GF-D8 (cell line): ENCODE measurements around the gene CORO2B.

Source experiments
- DNase-seq: peaks from one replicate; lab custom pipeline; 2025; lab: John Stamatoyannopoulos, UW

Gene CORO2B

DNA sequence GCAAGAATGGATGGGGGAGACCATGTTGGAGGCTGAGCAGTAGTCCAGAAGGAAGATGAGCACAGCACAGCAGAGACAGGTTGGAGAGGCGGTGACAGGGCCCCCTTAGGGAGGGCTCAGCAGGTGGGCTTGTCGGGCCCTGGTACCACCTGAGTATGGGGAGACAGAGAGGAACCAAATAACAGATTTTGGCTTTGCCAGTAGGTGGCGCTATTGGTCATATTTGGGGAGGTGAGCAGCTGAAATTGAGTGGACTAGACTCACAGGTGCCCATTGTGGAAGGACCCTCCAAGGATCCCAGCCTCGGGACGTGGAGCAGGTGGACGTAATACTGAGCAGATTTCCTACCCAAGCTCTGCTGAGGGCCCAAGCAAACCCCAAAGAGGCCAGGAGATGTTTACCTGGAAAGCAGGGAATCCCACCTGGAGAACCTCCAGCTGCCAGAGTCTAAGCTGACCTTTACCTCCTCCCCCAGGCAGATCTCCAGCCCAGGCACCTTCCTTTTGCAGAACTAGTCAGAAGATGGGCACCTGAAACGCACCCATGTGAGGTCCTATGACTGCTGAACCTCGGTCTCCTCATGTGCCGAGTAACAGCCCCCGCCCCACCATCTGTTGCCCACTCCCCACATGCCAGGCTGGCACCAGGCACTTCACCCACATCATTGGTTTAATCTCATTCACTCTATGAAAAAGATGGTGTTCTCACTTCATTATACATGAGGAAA lies 24.6 kb upstream of the CORO2B start:
- DNase-seq = no peak

DNA sequence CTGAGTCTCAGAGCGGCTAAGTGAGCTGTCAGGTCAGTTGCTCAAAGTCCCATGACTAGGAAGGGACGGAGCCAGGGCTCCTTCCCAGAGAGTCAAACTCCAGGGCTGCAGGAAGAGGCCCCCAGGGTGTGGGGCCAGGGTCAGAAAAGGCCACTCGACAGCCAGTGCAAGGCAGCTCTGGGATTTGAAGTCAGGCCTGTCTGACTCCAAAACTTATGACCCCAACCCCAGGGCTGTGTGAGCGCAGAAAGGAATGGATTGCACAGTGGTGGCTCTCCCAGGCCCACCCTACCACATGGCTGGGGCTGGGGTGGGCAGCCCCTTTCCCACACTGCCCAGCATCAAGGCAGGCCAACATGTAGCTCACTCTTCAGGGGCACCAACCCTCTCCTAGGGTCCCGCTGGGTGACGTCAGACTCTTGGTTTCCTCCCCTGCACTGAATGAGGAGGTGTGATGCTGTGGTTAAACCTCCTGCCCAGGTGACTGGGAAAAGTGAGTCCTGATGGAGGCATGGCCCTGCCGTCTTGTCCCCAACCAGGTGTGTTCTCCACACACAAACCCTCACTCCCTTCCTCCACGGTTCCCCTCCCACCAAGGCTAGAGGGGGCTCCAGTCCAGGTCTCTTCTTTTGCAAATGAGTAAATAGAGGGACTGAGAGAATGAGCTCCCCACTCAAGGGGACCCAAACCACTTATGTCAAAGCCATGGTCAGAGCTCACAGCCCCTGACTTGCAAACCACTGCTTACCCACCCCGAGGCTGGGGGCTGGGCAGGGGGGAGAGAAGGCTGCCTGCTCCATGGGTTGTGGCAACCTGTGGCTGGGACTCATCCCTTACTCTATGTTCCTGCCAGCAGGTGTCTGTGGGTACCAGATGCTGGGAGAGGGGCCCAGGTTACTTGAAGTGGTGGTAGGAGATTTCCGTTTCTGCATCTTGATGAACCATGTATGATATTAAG lies 23.8 kb upstream of the CORO2B start:
- no peak for DNase-seq

DNA sequence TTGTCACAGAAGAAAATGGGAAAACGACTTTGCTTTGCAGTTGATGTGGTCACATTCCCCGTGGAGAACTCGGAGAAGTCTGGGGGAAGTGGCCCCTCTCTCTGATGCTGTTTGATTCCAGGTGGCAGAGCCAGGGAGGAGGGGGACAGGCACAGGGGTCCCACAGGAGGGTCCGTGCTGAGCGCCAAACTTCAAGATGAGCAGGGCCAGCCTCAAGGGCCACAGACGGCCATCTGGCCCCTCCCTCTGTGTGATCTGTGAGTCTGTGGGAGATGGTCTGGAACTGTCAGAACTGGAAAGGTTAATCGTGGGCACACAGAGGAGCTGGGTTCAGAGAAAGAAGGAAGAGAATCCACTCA lies 23.1 kb upstream of the CORO2B start:
- no peak for DNase-seq

DNA sequence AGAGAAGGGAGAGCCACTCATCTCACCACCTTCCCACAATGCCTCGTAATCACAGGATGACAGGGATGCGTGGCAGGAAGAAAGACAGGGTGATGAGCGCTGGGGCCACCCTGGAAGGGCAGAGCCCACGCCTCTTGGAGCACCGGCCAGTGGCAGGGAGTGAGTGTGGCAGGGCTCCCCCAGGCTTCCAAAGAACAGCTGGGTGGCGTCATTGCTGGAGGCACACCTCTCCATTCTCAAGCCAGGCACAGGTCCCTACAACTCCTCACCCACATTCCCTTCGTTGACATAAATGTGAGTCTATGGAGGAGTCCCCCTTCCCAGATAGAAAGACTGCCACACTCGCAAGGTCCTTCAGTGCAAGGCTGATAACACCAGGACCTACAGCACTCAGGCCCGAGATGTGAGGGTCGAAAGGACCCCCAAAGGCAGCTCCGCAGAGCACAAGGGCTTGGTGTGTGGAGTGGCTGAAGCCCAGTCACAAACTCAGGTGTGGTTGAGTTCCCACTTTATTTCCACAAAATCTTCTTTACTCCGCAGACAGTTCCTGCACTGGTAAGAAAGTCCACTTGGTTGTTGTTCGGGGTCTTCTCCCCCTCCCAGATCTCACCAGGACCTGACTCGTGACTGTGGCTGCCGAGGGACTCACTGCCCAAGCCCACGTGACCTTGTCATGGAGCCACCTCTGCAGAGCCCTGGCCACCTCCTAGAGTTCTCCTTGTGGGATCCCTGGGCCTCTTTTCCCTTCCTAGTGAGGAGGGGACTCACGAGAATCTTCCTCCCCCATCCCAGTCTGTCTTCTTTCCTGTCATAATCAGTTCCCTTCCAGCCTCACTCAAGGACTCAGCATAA lies 22.4 kb upstream of the CORO2B start:
- no peak for DNase-seq

DNA sequence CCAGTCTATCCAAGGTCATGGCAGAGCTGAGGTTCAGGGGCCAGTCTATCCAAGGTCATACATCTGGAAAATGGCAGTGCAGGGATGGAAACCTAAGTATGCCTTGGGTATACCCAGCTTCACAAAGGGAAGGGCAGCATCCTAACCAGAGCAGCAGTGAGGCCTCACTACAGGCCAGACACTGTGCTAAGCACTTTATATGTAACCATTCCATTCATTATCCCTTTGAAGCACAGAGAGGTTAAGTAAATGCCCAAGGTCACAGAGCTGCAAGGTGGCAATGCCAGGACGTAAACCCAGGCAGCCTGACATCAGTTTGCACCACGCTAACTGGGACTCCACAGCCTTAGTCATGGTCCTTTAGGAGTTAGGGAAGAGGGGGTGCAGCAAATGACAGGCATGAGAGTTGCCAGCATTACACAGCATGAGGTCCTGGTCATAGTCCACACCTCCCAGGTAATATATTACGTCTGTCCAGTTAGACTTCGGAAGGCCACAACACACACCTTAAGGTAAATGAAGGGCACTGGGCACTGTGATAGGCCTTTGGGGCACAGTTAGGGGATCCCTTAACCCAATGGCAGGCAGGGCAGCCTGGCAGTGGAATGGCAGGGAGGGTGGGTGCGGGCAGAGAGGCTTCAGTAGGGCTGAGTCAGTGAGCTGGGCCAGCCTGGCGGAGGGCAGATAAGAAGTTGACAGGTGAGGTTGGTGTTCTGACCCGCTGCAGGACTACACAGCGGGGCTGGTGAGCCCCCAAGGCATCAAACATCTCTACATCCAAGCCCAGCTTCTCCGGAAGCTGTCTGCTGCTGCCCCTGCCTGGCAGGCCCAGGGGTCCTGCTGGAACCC lies 21.1 kb upstream of the CORO2B start:
- no peak for DNase-seq

DNA sequence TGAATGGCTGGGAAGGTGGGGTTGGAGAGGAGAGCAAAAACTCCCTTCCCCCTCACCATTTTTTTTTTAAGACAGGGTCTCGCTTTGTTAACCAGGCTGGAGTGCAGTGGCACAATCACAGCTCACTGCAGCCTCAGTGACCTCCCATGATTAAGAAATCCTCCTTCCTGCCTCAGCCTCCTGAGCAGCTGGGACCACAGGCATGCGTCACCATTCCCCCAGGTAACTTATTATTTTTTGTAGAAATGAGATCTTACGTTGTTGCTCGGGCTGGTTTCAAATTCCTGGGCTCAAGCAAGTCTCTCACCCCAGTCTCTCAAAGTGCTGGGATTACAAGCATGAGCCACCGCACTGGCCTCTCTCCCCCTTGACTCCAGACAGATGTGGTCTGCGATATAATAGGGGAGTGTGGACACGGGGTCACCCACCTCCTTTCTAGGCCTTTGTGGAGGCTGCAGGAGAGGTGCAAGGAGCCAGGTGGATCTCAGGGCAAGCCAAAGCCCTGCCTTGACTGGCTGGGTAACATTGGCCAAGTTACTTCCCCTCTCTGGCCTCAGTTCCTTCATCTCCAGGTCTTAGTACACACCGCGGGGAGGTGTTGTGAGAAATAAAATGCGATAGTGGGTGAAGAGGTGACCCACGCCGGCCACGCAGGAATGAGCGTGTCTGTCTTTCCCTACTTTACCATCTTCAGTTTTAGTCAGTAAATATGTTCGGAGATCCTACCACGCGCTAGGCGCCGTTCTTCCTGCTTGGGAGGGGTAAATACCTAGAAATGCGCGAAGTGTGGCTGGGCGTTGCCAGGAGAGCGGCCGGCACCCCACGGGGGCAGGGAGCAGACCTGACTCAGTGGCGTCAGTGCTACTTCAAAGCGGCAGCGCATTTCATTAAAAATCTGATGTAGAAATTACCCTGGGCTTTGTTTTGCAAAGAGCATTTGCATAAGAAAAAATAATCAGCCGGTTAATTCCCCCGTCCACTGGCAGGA lies 20.2 kb upstream of the CORO2B start:
- DNase-seq = no peak

DNA sequence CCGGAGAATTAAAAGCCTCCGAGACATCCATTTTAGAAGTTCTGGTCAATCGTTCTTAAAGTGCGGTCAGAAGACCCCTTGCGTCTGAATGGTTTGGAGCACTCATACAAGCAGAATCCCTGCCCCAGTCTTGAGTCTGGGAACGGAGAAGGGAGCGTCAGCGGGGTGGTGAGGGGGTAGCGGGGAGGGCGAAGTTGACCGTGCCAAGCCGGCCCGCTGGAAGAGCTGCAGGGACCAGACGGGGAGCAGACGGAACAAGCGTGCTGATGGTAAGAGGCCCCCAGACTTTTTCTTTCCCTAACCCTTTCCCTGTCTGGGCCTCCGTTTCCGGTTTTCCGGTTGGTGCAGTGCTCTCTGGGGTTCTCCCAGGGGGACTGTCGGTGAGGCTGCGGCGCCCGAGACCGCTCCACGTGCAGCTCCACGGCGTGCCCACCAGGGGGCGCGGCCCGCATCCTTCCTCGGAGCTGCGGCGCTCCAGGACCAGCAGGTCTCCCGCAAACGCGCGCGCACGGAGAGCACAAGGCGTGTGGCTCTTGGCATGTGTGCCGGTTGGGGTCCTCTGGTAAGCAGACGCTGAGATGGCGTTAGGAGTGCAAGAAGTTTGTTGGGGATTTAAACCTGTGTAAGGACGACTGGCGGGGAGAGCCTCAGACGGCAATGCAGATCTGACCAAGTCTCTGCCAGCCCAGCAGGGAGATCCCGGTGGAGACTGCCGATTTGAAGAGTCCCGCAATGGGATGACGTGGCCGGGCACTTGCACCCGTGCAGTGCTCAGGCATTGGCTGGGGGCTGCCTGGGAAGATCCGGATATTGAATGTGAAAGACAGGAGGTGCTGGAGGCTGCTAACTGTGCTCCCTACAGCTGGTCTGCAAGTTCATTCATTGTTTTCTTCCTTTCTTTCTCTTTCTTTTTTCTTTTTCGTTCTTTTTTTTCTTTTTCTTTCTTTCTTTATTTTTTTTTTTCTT lies 19.2 kb upstream of the CORO2B start:
- no peak for DNase-seq

DNA sequence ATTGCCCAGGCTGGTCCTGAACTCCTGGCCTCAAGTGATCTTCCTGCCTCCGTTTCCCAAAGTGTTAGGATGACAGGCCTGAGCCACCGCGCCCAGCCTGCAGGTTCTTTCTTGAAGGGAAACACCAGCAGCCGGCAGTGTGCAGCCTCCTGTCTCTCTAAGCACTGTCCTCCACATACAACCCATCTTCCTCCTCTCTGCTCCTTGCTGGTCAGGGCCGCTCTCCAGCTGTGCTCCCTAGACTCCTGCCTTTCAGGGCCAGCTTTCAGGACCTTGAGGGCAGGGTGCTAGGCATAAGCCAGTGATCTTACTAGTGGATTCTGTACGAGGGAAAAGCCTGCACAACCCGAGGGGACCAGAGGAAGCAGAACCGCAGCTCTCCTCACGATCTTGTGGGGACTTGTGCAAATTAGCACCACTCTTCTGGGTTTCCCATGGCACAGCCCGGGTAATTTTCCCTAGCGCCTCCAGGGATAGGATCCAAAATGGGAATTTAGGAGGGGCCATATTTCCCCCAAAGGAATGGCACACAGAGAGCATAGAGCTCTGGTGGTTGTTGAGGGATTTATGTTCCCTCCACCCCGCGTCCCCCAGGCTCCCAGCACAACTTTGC lies 18.2 kb upstream of the CORO2B start:
- no peak for DNase-seq

DNA sequence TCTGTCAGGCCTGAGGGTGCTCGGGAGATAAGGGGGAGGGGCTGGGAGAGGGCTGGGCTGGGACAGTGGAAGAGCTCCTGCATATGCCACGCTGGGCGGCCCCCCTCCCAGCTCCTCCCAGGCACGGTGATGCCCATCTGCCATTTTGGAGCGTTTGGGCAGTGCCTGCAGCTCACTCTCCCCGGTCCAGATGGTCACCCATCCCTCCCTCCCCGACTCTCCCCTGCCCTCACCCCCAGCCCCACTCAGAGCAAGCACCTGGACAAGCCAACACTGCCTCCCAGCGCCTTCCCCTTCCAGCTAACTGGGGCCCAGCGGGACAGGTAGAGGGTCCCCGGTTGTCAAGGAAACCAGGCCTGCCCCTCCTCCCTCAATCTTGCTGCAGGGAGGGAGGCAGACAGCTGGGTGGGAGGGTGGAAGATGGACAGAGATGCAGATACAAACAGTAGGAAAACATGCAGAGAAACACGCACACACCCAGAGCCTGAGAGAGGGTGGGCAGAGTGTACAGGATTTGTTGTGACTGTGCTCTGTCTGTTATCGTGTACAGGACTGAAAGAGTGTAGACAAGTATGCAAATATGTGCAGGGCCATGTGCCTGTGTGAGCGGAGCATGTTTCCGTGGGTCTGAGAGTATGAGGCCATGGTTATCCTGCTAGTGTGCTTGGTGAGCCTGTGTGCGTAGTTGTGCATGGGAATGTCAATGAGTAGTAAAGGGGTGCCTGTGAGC lies 17.5 kb upstream of the CORO2B start:
- no peak for DNase-seq

DNA sequence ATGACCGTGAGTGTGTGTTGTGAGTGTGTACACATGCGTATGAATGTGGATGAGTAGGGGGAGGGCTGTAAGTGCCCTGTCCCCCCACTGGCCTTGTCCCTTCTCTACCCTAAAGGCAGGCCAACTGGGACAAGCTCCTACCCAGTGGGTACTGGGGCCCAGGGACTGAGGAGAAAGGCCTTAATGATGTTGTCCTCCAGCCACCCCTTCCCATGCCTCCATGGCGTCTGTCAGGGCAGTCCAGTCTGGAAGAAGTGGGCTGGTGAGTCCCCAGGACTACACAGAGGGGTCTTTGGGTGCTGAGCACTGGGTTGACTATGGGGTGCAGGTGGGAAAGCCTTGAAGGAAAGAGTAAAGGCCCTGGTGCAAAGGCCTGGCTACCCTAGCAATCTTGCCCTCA lies 16.9 kb upstream of the CORO2B start:
- DNase-seq = no peak

DNA sequence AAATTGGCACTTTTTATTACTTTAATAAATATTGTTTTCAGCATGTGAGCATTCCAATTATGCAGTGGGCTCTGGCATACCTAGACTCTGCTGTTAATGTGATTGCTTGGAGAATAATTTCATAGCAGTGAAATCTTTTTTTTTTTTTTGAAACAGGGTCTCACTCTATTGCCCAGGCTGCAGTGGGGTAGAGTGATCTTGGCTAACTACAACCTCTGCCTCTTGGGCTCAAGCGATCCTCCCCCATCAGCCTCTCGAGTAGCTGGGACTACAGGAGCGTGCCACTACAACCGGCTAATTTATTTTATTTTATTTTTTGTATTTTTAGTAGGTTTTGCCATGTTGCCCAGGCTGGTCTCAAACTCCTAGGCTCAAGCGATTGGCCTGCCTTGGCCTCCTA lies 14.6 kb upstream of the CORO2B start:
- DNase-seq = no peak

DNA sequence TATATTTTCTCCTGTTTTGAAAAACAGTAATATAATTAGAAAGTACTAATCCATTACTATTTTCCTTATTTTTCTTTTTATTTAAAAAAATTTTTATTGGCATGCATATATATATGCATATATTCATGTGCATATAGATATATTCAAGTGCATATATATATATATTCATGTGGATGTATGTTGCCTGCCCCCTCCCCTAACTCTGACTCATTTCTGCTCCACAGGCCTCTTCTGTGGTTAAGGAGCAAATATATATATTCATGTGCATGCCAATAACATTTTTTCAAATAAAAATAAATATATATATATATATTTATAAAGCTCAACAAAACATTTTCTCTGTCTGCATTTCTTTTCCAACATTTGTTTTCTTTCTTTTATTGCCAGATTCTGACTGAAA lies 13.6 kb upstream of the CORO2B start:
- DNase-seq = no peak

DNA sequence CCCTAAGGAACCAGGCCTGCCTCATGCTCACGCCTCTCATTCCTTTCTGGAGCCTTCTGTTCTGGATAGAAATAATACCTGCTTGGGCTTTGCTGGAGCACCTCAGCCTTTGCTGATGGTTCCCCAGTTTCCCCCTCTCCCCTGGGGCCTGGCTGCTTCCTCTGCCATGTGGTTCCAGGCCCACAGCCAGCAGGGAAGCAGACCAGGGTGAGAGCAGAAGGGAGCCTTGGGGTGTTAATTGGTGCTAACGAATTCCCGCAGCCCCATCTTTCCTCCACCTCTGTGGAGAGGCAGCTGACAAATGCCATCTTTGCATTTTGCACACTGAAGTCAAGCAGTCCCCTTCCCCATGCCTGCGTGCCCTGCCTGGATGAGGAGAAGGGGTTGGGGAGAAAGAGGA lies 13.1 kb upstream of the CORO2B start:
- no peak for DNase-seq

DNA sequence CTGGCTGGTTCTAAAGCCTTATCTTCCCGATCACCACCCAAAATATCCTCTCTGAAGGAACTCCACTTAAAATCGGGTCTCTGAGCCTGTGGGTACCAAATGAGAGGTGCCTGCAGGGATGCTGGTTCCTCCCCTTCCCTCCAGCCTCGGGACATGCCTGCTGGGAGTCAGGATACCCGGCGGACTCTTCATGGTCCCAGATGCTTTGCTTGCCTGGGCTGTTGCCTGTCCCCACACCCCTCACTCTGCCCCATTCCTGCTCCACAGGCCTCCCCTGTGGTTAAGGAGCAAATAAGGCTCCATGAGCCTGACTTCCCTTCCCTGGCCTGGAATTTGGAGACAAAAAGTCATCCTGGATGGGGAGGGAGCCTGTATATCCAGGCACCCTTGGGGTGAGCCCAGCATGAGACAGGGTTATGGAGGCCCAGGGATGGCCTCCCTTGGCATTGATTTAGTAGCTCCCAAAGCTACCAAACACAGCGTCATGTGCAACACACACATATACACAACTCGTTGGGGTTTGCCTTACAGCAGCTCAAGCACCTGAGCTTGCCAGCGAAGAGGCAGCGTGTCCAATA lies 12.3 kb upstream of the CORO2B start:
- DNase-seq = no peak

DNA sequence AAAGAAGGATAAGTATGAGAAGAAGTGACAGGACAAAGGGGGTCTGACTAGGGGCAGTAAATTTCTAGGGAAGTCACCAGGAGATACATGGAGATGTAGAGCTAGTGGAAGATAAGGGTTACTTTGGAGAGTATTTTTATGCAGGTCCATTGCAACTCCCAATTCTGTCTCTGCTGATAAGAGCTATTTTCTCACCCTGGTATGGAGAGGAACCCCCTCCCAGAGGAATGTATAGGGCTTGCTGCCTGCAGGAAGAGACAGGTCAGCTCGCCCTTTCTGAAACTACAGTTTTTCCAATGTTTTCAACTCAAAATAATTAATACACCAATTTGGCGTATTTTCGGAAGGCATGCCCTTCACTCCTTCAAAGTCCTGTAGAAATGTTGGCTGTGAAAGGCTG lies 11.4 kb upstream of the CORO2B start:
- DNase-seq = no peak

DNA sequence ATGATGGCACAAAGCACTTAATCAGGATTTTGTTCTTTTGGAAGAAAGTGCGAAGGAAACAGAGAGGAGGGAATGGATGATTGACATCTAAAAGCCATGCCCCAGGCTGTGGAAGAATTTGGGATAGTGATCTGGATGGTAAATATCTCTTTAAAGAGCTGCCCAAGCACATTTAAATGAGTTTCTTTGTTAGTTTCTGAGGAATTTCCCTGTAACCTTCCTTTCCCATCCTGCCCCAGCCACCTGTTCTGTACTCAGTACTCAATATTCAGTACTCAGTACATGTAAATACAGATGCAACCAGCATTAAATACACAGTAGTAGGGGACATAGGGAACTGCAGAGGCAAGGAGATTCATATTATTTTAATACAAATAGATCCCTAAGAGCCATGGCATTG lies 7.8 kb upstream of the CORO2B start:
- no peak for DNase-seq

DNA sequence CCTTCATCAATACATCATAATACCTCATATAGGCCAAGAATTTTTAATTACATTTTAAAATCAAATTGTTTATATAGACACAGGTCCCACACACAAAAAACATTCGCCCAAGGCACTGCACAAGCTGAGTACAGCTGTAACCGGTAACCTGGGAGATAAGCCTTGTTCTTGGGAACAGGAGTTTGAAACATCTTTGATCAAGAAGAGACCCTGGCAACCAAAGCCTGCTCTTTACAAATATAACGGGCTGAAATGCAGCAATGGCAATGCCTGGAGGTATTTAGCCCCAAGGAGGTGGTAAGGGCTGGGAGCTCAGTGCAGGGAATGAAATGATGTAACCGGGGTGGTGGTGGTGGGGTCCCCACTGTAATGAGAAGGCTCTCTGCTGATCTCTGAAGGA lies 7.2 kb upstream of the CORO2B start:
- DNase-seq = no peak

DNA sequence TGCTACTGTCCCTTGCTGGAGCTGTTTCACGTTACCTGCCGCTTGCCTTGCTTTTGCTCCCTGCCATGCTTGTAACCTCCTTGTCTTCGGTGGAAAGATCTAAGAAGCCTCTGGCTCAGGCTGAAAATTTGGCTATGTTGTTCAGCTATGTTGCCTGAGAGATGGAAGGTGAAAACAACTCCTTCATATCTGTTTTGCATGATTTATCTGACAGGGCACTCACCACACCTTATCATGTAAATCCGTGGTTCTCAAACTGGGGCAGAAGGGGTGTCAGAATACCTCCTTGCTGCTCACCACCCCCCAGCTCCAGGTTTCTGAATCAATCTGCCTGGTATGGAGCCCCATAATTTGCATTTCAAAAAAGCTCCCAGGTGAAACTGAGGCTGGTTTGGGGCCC lies 6.5 kb upstream of the CORO2B start:
- DNase-seq = no peak
